H4 (cell line): Measurements from ENCODE around the gene CALN1. TPM values are rescaled to one million over a fixed set of nuclear protein-coding genes. Genes with fewer than 3 reads are reported as not detected.
"Not testable (repeated sequence)": the region's sequence is repeated elsewhere in the genome, so short reads cannot be mapped to it uniquely, and the experiment has no call there.

ENCODE experiments used
- DNase-seq: peaks from one replicate; pipeline ENCODE4 v3.0.0-alpha.2; 2015; ENCODE audit warnings: low spot score
- total RNA-seq: library from RNA; depleted of rRNA; stranded (reverse); fragments of >200 nt; shearing (Covaris generic); gene quantifications from 2 replicates; pipeline ENCODE4 v1.2.3, GENCODE V29; 2014

Gene CALN1
- total RNA-seq, 1 experiment from 2014 or later, result 6.5 TPM

GRCh38 chr7:72408966-72409637 lies 3.0 kb downstream of the CALN1 start:
- no peak for DNase-seq

GRCh38 chr7:72406820-72407403 lies 5.2 kb downstream of the CALN1 start:
- DNase-seq, result no peak

- DNase-seq, result no peak
Observed at GRCh38 chr7:72405871-72406270, 6.3 kb downstream of the CALN1 start.

GRCh38 chr7:72405418-72405817 lies 6.7 kb downstream of the CALN1 start:
- DNase-seq, result peak; percentile 35

- DNase-seq, result no peak
Observed at GRCh38 chr7:72404743-72405142, 7.4 kb downstream of the CALN1 start.

- DNase-seq, result no peak
Observed at GRCh38 chr7:72403458-72404076, 8.6 kb downstream of the CALN1 start.

GRCh38 chr7:72394016-72394415 lies 18.1 kb downstream of the CALN1 start:
- DNase-seq, result no peak

- no peak for DNase-seq
Observed at GRCh38 chr7:72391821-72392377, 20.2 kb downstream of the CALN1 start.

- DNase-seq, result no peak
Observed at GRCh38 chr7:72386118-72386517, 26.0 kb downstream of the CALN1 start.

- no peak for DNase-seq
Observed at GRCh38 chr7:72362246-72362645, 49.9 kb downstream of the CALN1 start.

- no peak for DNase-seq
Observed at GRCh38 chr7:72345208-72345727, 66.9 kb downstream of the CALN1 start.

- DNase-seq, result no peak
Observed at GRCh38 chr7:72343991-72344390, 68.1 kb downstream of the CALN1 start.

GRCh38 chr7:72343354-72343753 lies 68.8 kb downstream of the CALN1 start:
- DNase-seq, result not testable (repeated sequence)

GRCh38 chr7:72337390-72338167 lies 74.6 kb downstream of the CALN1 start:
- DNase-seq, result no peak

- DNase-seq, result no peak
Observed at GRCh38 chr7:72336632-72337389, 75.3 kb downstream of the CALN1 start.

- DNase-seq, result no peak
Observed at GRCh38 chr7:72336382-72336631, 75.8 kb downstream of the CALN1 start.

GRCh38 chr7:72335561-72336381 lies 76.4 kb downstream of the CALN1 start:
- no peak for DNase-seq

- no peak for DNase-seq
Observed at GRCh38 chr7:72334698-72335097, 77.4 kb downstream of the CALN1 start.

- no peak for DNase-seq
Observed at GRCh38 chr7:72334066-72334465, 78.1 kb downstream of the CALN1 start.

- no peak for DNase-seq
Observed at GRCh38 chr7:72326811-72327210, 85.3 kb downstream of the CALN1 start.

- peak; percentile 92 for DNase-seq
Observed at GRCh38 chr7:72326365-72326764, 85.8 kb downstream of the CALN1 start.
